ENCODE data around the gene PDZD7.
"Not testable (repeated sequence)": the region's sequence is repeated elsewhere in the genome, so short reads cannot be mapped to it uniquely, and the experiment has no call there.

Gene PDZD7

GRCh38 chr10:101038484-101038883 is 7.6 kb upstream of the PDZD7 start:
- no peak for DNase-seq

- DNase-seq = no peak
These were observed 5.8 kb upstream of the PDZD7 start for GRCh38 chr10:101036726-101037125.

- DNase-seq = no peak
These were observed 5.2 kb upstream of the PDZD7 start for GRCh38 chr10:101035916-101036702.

- DNase-seq = no peak
These were observed 4.4 kb upstream of the PDZD7 start for GRCh38 chr10:101035314-101035713.

GRCh38 chr10:101034404-101034803 is 3.5 kb upstream of the PDZD7 start:
- DNase-seq = not testable (repeated sequence)

- DNase-seq = no peak
These were observed 2.3 kb upstream of the PDZD7 start for GRCh38 chr10:101033276-101033675.

- peak in 8 of 14 donors; percentile 66 to 90 (median 79) for DNase-seq
These were observed 1.8 kb upstream of the PDZD7 start for GRCh38 chr10:101032637-101033224.

GRCh38 chr10:101031796-101032636 is 1.1 kb upstream of the PDZD7 start:
- DNase-seq = peak; percentile 31 to 89 (median 82)

- peak in 2 of 14 donors; percentile 53 to 59 for DNase-seq
These were observed 317 bp downstream of the PDZD7 start for GRCh38 chr10:101030496-101031127.

- DNase-seq = peak in 1 of 14 donors; percentile 18
These were observed 1.2 kb downstream of the PDZD7 start for GRCh38 chr10:101029520-101030295.

GRCh38 chr10:101028446-101029337 is 2.2 kb downstream of the PDZD7 start:
- no peak for DNase-seq

- DNase-seq = no peak
These were observed 3.7 kb downstream of the PDZD7 start for GRCh38 chr10:101027106-101027720.

- DNase-seq = no peak
These were observed 7.8 kb downstream of the PDZD7 start for GRCh38 chr10:101022967-101023705.

GRCh38 chr10:101021692-101022251 is 9.2 kb downstream of the PDZD7 start:
- no peak for DNase-seq

- no peak for DNase-seq
These were observed 9.7 kb downstream of the PDZD7 start for GRCh38 chr10:101021239-101021638.

GRCh38 chr10:101020427-101021075 is 10.4 kb downstream of the PDZD7 start:
- no peak for DNase-seq

GRCh38 chr10:101019440-101019703 is 11.6 kb downstream of the PDZD7 start:
- DNase-seq = no peak

GRCh38 chr10:101018600-101019439 is 12.1 kb downstream of the PDZD7 start:
- DNase-seq = peak in 11 of 14 donors; percentile 18 to 77 (median 56)

Data from C1 segment of cervical spinal cord (tissue), 14 donors.